ENCODE measurements around the gene XRCC3. TPM values are rescaled to one million over a fixed set of nuclear protein-coding genes. Genes with fewer than 3 reads are reported as not detected.

Gene XRCC3
- total RNA-seq, 1 donor from 2014 or later: 5.7 TPM

DNA sequence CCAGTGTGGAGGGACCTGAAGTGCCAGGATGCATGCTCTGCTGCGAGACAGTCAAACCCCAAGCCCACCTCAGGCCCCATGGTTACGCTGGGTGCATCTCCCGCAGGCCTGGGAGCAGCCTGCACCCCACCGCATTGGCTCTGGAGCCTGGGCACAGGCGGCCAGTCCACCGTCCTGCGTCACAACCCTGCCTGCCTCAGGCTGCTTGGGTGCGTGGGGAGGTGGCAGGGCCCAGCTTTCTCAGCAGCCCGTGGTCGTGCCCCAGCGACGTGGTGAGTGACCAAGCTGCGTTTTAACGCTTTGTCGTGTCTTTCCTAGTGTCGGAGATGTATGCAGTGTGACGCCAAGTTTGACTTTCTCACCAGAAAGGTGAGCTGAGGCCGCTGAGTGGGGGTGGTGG is 11.2 kb upstream of the XRCC3 start:
- DNase-seq (ENCODE audit: low read depth): no peak

DNA sequence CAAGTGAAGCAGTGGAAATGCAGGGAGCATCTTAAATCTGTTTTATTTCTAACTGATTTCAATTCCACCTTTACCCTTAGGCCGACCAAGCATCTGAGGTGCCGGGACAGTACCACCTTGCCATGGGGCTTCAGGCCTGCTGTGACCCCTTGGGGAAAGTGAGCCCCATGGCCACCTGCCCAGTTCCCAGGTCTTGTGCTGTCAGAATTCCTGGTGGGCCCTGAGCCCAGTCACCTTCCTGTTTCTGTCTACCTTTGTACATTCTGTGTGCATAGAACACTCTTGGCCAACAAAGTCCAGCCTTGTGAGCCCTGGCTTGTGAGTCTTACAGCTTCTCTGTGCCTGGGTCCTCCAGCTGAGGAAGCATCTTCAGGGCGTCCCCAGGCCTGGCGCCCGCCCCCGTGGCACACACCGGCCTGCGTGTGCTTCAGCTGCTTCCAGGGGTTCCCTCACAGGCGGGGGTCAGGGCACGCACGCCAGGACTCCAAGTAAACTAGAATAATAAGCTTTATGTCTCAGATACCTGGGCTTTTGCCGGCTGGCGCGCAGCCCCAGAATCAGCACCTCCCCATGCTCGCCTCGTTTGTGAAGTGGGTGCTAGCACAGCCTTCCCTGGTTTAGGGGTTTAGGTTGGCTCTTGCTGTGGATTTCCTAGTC is 10.6 kb upstream of the XRCC3 start:
- DNase-seq (ENCODE audit: low read depth): no peak

DNA sequence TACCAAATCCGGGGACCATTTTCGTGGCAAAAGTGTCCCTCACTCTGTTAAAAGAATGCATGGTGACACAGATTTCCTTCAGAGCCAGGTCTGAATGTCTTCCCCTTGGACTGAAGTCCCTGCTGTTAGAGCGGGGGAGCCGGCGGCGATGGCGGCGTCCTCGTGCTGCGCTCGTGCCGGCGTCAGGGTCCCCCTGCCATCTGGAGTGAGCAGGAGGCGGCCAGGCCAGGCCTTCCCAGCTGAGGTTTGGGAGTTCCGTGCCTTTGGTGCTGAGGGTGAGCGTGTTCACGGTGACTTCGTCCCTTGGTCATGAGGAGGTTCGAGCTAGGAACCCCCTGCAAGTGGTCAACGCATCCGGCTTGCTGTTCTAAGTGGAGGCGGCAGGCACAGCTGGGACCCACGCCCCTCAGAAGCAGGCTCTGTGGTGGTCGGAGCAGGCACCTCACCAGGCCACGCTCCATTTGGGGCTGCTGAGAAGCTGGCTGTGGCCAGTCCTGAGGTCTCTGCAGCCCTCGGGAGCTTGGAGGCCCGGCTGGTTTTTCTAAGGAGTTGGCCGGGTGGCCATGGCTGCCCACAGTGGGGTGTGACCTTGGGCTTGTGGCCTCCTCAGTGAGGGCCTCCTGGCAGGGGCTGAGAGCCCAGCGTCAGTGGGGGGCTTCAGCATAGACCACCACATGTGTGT is 9.9 kb upstream of the XRCC3 start:
- no peak for DNase-seq (ENCODE audit: low read depth)

DNA sequence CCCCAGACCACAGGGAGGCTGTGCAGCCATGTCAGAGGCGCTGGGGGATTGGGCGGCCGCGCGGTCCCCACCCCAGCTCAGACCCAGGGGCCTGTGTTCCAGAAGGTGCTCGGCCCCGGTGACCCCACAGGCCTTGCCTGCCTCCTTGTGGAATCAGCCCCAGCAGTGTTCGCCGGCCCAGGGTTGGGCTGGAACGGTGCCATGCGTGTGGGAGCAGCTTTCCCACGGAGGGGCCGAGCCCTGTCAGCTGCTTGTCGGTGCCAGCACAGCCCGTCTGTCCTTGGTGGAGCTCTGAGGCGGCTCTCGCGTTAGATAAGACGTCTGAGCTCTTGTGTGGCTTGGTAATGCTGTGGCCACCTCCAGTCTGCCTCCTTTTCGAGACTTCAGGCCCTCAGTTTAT is 8.9 kb upstream of the XRCC3 start:
- DNase-seq (ENCODE audit: low read depth): no peak

DNA sequence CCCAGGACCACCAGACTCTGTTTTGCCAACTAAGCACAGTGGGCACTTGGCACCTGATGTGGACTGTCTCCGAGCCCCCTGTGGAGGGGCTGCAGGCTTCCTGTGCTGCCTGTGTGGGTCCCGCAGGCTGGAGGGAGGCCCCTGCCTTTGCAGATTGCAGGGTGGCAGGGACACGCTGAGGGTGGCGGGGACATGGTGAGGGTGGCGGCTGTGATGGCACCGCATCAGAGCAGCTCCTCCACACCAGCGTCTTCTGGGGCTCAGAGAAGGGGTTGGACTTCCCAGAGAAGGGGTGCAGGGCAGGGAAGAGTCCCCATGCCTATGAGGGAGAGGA is 8.5 kb upstream of the XRCC3 start:
- DNase-seq (ENCODE audit: low read depth): no peak

DNA sequence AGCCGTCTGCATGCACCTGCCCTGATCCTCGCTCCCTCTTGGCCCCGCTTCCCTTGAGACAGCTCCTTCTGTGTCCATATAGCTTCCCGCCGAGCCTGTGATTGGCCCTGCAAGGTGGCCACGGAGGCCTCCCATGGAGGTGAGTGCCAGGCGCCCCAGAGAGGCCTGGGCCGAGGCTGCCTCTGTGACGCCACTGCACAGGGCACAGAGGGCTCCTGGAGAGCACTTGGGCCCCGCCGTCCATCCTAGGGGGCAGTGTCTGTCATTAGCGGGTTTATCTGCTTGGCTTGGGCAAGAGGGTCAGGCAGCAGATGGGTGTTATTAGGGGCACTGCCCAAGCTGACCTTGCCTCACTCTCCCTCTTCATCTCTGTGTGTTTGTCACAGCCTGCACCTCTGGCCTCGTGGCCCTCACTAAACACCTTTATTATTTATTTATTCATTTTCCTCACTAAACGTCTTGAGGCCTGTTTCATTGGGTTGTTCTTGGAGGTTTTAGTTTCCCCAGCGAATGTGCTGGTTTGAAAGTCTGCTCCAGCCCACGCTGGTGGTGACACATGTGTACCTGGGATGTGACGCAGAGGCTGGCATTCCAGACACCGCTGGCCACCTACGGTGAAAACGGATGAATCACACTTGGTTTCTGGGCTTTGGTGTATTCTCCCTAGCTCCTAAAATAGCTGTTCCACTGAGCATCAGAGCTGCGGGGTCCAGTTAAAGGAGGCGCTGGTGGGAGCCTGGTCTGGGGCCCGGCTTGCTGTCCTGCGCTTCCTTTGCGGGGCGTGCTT is 6.3 kb upstream of the XRCC3 start:
- DNase-seq (ENCODE audit: low read depth): peak; percentile 75

DNA sequence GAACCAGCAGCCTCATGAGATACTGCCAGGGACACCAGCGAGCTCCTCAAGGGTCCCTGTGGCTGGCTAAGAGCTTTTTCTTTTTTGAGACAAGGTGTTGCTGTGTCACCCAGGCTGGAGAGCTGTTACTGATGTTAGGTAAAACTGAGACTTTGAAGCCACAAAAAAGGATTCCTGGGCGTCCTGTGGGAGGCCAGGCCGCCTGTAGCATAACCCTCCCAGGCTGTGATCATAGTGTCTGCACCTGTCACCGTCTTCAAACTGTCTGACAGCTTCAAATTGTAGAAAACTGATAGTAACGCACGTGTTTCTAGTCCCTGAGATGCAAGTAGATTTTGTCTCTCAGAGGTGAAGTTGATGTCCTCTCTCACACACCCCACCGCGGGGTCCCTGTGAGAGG is 4.5 kb upstream of the XRCC3 start:
- DNase-seq (ENCODE audit: low read depth): no peak

DNA sequence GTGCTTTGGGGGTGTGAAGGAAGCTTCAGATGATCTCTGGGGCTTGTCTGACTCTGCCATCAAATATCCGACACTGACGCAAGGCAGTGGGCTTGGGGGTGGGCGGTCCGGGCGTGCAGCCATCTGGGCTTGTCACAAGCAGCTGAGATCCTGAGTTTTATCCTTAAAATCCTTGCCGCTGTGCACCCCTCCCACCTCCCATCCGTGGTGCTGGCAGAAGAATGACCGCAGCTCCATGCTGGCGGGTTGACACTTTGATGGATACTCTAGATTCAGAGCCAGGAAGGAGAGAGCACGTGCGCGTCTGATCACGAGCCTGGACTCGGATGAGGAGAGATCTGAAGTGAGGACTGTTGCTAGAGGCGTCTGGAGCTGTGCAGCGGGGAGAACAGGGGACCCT is 3.3 kb upstream of the XRCC3 start:
- no peak for DNase-seq (ENCODE audit: low read depth)

DNA sequence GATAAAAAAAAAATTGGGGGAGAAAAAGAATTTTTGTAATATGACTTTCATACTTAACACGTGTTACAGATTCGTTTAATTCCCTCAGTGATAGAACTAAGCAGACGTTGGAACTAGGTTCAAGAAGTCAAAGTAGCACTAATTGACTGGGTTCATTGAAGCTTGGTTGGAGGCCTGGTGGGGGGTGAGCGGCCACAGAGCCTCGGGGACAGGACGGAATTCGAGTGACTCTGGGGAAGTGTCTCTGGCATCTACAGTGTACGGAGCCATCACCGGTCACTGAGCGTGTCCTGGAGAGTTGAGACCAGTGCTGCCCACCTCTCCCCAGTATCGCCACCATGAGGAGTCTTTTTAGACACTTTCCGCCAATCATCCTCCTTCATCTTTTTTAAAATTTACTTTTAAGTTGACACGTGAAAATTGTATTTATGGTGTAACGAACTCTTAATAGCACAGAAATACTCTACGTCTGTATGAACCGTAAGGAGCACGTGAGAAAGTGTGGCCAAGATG is 1.7 kb upstream of the XRCC3 start:
- DNase-seq (ENCODE audit: low read depth): no peak

DNA sequence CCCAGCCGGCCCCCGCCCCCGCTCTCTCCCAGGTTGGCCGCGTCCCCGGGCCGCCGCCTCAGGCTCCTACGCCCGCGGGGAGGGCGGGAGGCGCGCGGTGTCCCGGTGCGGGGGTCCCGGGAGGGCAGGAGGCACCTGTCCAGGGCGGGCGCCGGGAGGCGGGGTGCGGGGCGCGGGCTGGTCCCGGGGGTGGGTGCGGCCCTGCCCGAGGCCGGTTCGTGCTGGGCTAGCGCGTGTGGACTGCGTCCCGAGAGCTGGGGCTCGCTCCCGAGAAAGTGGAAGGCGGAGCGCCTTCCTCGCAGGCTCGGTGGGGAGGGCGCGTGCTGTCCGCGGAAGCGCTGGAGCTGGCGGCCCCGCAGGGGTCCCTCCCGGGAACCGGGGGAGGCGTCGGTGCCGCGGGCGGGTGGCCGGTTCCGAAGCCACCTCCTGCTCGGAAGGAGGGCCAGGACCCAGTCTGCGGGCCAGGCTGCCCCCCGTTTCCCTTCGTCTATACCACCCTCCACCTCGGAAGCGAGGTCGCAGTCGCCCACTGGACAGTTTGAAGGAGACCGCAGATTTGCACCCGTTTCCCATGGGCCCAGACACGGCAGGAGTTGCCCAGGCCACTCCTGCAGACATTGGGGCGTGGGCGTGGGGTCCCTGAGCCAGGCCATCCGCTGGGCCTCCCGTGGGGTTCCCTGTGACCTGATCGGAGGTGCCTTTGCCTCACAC is 995 bp upstream of the XRCC3 start:
- no peak for DNase-seq (ENCODE audit: low read depth)

DNA sequence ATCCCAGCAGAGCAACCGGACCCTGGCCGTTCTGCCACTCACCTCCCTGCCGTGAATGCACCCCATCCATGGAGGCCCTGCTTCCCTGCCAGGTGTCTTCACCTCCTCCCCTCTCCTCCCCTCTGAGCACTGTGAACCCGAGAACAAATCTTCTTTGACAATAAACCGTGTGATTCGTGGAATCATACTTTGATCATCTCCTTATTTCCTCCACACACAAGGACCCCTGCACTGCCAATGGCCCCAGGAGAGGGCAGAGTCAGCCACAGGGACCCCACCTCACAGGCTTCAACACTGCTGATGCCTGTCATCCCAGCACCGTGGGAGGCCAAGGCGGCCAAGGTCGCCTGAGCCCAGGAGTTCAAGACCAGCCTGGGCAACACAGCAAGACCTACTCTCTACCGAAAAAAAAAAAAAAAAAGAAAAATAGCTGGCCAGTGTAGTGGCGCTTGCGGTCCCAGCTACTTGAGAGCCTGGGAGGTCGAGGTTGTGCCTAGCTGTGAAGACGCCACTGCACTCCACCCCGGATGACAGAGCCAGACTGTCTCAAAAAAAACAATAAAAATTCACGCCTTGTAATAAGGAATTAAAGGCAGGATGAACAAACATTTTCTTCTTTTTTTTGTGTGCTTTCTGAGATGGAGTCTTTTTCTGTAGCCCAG is 1.1 kb downstream of the XRCC3 start:
- DNase-seq (ENCODE audit: low read depth): no peak

DNA sequence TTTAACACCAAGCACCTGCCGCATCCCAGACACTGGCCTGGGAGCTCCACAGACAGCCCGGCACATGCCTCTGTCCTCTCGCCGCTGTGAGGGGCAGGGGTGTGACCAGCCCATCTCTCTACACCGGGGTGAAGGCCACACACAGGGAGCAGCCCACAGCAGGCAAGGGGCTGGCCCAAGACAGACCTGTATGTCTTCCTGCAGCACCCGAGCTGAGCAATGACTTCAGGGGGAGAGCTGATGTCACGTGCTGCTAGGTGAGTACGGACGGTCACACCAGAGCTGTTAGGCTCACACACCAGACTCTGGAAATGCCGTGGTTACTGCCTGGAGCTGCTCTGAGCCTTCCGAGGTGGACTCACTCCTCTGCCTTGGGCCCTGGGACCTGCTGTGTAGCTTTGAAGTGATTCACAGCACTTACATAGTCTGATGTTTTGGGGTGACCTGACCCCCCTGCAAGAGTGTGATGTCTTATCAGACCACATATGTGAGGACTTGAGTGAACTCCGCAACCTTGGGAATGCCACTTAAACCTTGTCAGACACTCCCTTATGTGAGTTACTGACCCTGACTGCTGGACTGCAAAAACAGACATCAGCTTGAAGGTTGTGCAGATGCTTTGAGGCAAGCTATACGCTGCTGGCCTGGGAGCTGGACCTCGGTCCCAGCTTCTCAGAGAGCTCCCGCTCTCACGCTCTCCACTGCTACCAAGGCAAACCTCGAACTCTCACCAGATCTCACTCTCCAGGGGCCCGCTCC is 1.8 kb downstream of the XRCC3 start:
- no peak for DNase-seq (ENCODE audit: low read depth)

DNA sequence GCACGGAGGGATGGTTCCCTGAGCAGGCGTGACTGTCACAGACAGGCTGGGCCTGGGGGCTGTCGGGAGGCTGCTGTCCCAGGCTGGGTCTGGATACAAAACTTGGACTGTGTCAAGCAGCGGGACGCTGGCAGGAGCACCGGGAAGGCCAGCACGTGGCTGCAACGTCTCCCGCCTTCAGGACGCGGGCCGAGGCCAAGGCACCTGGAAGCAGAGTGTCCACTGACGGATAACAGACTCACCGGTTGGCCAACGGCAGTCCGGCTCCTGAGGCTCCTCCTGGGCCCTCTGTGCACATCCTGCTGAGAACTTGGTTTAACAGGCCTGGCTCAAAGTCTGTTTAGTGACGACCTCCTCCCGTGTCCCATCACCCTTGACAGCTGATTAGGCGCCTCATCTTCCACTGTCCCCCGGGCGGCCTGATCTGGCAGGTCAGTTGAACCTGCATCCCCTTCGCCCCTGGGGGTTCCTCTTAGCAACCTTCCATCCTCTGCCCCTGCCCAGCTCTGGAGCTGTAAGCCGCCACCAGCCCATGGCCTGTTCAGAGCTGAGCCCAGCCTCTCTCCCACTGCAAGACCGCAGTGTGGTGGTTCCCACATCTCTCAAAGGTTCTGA is 2.5 kb downstream of the XRCC3 start:
- no peak for DNase-seq (ENCODE audit: low read depth)

DNA sequence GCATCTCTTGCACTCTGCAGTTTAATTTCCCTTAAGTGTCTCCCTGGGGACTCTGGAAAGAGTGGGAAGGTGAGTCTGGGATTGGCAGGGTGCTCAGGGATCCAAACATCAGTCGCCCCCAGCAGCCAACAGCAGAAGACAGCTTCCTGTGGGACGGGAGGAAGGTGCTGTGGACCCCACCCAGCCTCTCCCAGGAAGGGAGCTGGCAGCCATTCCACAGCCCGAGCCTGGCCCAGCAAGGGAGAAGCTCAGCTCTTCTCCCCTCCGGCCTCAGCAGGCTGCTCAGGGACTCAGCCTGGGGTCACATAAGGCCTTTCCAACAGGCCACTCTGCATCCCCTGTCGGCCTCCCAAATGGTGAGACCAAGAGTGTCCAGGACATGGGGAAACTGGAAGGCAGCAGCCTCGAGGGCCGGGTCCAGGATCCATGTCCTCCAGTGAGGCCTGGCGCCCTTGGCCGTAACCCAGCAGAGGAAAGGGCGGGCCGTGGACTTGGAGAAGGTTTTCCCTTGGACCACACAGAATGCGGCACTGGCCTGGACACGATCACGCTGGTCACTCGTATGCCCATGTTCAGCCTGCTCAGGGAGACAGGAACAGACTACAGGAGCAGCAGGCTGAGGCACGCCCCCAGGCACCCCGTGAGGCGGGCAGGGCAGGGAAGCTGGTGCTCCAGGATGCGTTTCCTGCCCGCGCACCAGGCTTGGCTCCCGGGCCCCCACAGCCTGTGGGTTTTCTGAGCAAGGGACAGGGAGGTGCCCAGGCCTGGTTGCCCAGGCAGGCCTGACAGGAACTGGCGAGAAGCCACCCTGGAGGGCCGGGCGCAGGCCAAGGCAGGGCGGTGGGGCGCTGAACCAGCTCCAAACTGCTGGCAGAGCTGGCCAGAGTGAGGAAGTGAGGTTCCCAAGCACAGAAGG is 3.5 kb downstream of the XRCC3 start:
- no peak for DNase-seq (ENCODE audit: low read depth)

DNA sequence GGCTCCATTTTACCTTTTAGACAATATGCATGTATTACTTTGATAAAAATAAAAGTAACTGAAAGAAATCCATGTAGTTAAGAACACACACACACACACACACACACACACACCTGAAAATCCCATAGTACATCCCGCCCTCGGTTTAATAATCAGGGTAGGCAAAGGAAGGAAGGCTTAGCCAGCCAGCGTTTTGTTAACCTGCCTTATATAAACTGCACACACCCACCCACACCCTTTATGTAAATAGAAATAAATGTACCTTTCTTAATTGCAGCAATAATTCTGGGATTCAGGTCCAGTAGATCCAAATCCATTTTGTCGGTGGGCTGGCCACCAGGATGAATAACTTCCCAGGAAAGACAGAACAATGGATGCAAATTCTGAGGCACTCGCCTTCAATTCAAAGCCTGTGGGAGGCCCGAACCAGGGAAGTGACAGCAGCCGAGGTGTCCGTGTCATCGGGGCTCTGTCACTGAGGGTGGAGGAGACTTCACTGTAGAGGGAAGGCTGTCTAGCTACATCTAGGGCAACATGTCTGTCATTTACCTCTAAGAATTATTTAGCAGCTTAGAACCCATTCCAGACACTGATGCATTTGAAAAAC is 4.4 kb downstream of the XRCC3 start:
- no peak for DNase-seq (ENCODE audit: low read depth)

DNA sequence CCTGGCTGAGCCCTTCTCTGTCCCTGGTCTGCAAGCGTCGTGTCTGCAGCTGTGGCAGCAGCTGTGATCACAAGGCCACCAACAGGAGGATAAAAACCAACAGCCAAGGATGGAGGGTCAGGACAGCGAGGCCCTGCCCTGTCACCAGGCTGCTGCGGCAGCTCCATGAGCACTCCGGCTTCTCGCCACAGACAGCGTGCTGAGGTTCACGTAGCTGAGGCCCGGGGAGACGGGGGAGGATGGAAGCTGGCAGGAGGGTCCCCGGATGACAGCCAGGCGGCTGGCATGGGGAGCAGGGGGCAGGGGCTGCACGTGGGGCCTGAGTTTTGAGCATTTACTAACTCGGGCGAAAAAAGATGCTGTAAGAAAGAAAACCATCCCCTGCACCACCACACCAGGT is 5.4 kb downstream of the XRCC3 start:
- DNase-seq (ENCODE audit: low read depth): no peak

DNA sequence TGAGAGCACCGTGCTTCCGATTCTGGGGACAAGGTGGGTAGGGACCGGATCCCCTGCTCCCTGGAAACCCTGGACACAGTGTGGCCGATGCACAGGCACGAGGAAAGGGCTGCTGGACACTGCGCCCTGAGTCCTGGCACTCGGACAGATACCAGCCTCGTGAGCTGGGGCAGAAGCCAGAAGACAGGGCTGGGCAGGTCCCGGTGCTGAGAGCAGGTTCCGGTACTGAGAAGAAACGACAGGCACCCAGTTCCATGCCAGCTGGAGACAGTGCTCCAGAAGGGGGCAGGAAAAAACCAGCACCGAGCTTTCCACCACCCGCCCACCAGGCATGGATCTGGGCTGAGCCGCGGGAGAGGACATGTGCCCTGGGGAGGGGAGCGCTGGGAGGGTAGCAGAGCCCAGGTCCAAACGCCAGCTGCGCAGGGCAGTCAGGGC is 6.5 kb downstream of the XRCC3 start:
- DNase-seq (ENCODE audit: low read depth): no peak

DNA sequence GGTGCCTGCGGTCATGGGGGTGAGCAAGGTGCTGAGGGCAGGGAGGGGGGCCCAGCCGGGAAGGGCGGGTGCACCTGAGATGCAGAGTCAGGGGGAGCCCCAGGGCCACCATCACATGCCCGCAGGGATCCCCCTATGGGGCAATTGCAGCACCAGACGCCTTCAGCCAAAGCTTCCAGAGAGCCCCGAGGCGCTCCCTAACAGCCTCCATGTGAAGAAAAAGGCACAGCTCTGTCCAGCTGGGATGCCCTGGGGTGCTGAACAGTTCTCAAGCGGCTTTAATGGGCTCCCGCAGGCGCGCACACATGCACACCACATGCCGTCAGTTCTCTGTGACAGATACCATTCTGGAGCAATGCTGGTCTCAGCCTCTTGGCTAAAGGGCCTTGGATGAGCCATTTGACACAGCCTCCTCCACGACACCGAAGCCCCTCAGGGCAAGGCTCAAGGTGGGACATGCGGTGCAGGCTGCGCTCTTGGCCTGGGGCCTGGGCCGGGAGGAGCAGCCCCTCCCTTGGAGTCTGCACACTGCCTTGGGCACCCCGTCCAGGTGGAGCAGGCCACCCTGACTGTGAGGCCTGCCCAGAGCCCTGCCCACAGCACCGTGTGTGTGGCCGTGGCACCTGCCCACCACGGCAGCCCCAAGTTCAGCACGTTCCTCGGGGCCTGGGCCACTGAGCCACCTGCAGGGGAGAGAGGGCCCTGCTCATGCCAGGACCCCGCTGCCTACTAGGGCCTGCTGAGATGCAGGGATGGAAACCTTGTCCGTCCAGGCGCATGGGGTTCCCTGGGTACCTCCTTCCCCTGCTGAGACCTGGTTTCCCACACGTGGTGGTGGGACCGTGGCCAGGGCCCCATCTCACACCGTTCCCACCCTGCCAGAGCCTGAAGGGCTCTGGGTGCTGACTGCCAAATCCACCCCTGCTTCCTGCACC is 7.7 kb downstream of the XRCC3 start:
- no peak for DNase-seq (ENCODE audit: low read depth)
